WI38 (cell line): ENCODE results near the gene DOCK1.
"Not testable (repeated sequence)": the region's sequence is repeated elsewhere in the genome, so short reads cannot be mapped to it uniquely, and the experiment has no call there.

Experiments used
- H3K4me3 ChIP-seq: 2 replicates; pipeline ENCODE4 v1.5.1; 2011; ENCODE audit warnings: low read depth, mild to moderate bottlenecking, control low read depth, low read length
- CTCF ChIP-seq: IDR thresholded peaks from 2 replicates; pipeline ENCODE4 v1.5.1; 2012; ENCODE audit warnings: low read depth, mild to moderate bottlenecking, control low read depth, low read length

DOCK1 gene

GRCh38 chr10:126935263-126935946 is 30.2 kb downstream of the DOCK1 start:
- no peak for TF ChIP-seq CTCF
- no peak overlapping the region for H3K4me3 ChIP-seq

- no peak overlapping the region for H3K4me3 ChIP-seq
- TF ChIP-seq CTCF = no peak
Observed at GRCh38 chr10:126937026-126937425, 31.8 kb downstream of the DOCK1 start.

GRCh38 chr10:126938121-126938520 is 32.9 kb downstream of the DOCK1 start:
- not testable (repeated sequence) for H3K4me3 ChIP-seq

- no peak overlapping the region for H3K4me3 ChIP-seq
- no peak for TF ChIP-seq CTCF
Observed at GRCh38 chr10:126939706-126940105, 34.5 kb downstream of the DOCK1 start.

- no peak for TF ChIP-seq CTCF
- no peak overlapping the region for H3K4me3 ChIP-seq
Observed at GRCh38 chr10:126940670-126941310, 35.6 kb downstream of the DOCK1 start.

GRCh38 chr10:126944191-126944590 is 39.0 kb downstream of the DOCK1 start:
- no peak overlapping the region for H3K4me3 ChIP-seq
- no peak for TF ChIP-seq CTCF

GRCh38 chr10:126945351-126946030 is 40.3 kb downstream of the DOCK1 start:
- H3K4me3 ChIP-seq = no peak overlapping the region
- no peak for TF ChIP-seq CTCF
